Activated CD4-positive, alpha-beta T cell treated with anti-CD3 and anti-CD28 coated beads, Interleukin-2, amount 50 U/mL, for 24 hours (primary cell): ENCODE data around the gene EIF2B5.

Source experiments
- DNase-seq, 2 donors: peaks; one replicate each; pipeline ENCODE4 v3.0.0-alpha.2; 2020; ENCODE audit warnings: low read depth in 1 of 2, low spot score in 1 of 2

EIF2B5 gene

DNA sequence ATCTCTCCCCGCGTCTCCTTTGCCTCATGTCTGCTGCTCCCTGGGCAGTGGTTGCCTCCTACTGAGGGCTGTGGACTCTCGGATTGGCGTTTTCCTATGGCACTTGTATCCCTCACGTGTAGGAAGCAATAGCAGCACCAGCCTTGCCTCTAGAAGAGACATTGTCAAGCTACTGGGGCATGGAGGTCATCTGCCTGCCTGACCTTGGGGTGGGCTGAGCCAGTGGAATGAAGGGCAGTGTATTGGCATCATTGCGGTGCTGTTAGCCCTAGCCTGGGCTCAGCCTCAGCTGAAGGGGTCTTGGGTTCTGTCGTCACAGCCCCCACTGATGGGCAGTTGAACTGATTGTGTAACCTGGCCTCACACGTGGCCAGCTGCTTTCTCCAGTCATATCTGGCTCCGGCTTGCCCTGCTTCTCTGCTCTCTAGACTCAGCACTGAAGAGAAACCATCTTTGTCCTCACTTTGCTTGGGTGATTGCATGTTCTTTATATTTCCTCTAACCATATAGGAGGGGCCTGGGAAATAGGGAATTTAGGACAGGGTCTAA lies 58.9 kb downstream of the EIF2B5 start:
- DNase-seq = no peak
